Adipose tissue (tissue), 3 donors: Measurements from ENCODE around the gene MAPK8IP1. TPM values are rescaled to one million over a fixed set of nuclear protein-coding genes. Genes with fewer than 3 reads are reported as not detected.
"Not testable (repeated sequence)": the region's sequence is repeated elsewhere in the genome, so short reads cannot be mapped to it uniquely, and the experiment has no call there.

Experiments used
- H3K27ac ChIP-seq: one replicate; pipeline ENCODE4 v1.5.1; 2013; ENCODE audit warnings: low read depth, low read length
- WGBS, 3 donors: extraction: QIAGEN DNeasy Blood & Tissue Kit; methylation state at CpG; one replicate each; pipeline ENCODE4 v1.1.7; 2013; 5-methylcytosine and 5-hydroxymethylcytosine counted together
- polyA plus RNA-seq, 3 donors: library from polyadenylated mRNA; stranded (reverse); fragments of 200-250 nt; gene quantifications; one replicate each; pipeline ENCODE4 v1.2.3, GENCODE V29; 2013
- donor health status: healthy with polysubstance abuse.
- donor health status: Bipolar disorder and iron deficiency.
- donor health status: healthy.

The MAPK8IP1 gene
- polyA plus RNA-seq = 10 to 100 TPM in 1 of 3 donors, 1 to 10 TPM in 2; 3.4 to 36.6 (median 3.6) TPM

DNA sequence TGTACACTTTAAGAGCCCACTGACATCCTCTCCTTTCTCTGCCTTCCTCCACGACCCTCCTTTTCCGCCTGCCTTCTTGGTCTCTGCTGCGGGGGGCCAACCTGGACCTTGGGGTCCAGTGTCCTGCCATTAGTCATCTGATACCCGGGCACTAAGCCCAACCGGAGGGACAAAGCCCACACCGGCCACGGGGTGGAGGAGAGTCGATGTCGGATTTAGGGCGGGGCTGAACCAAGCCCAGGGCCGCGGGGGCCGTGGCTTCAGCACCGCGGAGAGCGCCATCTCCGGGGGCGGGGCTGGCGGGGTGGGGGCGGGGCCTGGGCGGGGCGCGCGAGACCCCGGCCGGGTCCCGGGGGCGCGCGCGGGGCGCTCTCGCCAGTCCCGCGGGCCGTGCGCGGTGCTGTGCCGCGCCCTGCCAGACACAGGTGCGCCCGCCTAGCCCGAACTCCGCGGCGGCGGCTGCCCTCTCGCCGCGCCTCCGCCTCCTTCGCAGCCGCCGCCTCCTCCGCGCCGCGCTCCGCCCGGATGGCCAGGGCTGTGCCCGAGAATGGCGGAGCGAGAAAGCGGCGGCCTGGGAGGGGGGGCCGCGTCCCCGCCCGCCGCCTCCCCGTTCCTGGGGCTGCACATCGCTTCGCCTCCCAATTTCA lies at the start of gene MAPK8IP1:
Gene MAPK8IP1 (plus strand): TSS at position 378 of the 647 bp plus-strand sequence. CDS start 170 bp downstream, at position 548.
- WGBS, 3 donors = 2 to 3% (median 2%) methylated on average over 34 to 72 of the region's 73 CpGs
- no peak within 1 kb of the TSS for H3K27ac ChIP-seq

DNA sequence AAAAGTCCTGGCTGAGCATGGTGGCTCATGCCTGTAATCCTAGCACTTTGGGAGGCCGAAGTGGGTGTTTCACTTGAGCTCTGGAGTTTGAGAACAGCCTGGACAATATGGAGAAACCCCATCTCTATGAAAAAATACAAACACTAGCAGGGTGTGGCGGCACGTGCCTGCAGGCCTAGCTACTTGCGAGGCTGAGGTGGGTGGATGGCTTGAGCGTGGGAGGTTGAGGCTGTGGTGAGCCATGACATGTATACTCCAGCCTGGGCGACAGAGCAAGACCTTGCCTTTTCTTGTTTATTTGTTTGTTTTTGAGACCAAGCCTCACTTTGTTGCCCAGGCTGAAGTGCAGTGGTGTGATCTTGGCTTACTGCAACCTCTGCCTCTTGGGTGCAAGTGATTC lies 46.2 kb upstream of the MAPK8IP1 start:
- 90 to 93% (median 92%) methylated on average over 6 of the region's 6 CpGs for WGBS, 3 donors
- H3K27ac ChIP-seq = no peak overlapping the region

DNA sequence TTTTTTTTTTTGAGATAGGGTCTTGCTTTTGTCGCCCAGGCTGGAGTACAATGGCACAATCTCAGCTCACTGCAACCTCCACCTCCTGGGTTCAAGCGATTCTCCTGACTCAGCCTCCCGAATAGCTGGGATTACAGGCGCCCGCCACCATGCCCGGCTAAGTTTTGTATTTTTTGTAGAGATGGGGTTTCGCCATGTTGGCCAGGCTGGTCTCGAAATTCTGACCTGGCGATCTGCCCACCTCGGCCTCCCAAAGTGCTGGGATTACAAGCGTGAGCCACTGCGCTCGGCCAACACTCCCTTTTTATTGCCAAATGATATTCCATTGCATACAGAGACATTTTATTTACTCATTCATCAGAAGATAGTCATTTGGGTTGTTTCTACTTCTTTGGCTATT lies 45.2 kb upstream of the MAPK8IP1 start:
- WGBS, 3 donors = 83 to 90% (median 88%) methylated on average over 13 of the region's 13 CpGs
- H3K27ac ChIP-seq = not testable (repeated sequence)

DNA sequence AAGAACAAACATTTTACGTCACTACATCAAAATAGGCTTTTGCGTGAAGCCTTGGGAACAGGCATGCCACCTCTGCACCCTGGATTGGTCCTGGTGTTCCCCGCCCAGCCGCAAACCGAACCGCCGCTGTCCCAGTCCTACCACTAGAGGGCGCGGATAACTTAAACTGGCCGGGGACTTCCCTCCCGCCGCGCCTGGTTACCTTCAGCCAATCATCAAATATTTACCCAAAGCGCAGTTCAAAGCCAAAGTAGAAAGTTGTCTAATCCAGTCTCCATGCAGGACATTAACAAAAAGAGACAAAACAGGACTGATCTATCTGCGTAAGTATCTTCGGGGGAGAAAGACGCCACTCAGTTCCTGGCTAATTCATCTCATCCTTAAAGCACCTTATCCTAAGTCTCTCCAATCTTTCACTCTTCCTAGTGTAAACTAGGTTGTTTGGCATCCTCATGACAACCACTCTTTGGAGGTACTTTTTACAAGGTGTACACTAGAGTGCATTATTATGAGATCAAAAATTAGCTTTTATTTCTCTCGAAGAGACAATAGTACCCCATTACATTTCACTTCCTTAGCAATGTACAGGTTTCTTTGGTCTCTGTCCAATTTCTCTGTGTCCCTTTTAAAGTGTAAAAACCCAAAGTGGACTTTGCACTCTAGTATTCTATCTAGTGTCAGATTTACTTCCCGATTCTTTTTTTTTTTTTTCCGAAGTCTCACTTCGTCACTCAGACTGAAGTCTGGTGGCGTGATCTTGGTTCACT lies 42.1 kb upstream of the MAPK8IP1 start:
- 8 to 19% (median 18%) methylated on average over 22 of the region's 22 CpGs for WGBS, 3 donors
- no peak overlapping the region for H3K27ac ChIP-seq

DNA sequence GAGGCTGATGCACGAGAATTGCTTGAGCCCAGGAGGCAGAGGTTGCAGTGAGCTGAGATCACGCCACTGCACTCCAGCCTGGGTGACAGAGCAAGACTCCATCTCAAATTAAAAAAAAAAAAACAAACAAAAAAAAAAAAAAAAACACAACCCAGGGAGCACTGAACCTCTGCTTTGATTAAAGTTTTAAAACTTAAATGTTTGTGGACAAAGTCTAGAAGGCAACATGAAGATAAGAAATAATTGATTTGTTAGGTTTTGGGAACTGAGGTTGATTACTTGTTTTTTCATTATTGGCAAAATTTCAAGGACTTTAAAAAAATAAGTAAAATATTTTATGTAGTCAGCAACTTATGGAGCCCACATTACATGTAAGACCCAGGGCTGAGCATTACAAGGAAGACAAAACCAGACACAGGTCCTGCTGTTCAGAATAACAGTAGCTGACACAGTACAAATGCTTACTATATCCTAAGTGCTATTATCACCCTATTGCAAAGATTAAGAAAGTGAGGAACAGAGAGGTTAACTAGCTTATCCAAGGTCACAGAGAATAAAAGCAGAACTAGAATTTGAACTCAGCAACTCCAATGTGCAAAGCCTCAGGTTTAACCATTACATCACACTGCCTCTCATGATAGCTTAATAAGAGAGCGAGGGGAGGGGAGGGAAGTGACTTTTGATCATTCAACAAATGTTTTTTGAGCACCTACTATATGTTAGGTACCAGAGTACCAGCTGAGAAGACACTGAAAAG lies 40.5 kb upstream of the MAPK8IP1 start:
- no peak overlapping the region for H3K27ac ChIP-seq
- 76 to 85% (median 82%) methylated on average over 3 of the region's 3 CpGs for WGBS, 3 donors

DNA sequence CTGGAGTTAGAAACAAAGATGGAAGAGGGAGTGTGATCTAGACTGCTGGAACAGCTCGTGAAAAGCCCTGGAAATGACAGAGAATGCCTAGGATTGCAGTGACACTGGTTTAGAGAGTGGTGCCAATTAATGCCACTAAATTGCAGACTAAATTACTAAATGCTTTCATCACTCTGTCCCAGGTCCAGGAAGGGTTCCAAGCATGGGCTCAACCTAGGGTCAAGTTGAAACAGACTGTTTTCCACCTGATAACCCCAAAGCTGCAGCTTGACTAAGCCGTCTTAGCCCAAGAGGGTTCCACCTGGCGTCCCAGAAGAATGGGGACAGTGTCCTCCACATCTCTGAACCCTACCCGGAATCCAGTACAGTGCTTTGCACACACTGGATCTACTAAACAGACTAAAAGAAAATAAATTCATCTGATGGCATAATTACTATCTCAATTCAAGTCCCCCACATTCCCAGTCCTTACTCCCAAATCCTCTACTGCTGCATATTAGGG lies 39.2 kb upstream of the MAPK8IP1 start:
- 82 to 84% (median 83%) methylated on average over 4 of the region's 4 CpGs for WGBS, 3 donors

DNA sequence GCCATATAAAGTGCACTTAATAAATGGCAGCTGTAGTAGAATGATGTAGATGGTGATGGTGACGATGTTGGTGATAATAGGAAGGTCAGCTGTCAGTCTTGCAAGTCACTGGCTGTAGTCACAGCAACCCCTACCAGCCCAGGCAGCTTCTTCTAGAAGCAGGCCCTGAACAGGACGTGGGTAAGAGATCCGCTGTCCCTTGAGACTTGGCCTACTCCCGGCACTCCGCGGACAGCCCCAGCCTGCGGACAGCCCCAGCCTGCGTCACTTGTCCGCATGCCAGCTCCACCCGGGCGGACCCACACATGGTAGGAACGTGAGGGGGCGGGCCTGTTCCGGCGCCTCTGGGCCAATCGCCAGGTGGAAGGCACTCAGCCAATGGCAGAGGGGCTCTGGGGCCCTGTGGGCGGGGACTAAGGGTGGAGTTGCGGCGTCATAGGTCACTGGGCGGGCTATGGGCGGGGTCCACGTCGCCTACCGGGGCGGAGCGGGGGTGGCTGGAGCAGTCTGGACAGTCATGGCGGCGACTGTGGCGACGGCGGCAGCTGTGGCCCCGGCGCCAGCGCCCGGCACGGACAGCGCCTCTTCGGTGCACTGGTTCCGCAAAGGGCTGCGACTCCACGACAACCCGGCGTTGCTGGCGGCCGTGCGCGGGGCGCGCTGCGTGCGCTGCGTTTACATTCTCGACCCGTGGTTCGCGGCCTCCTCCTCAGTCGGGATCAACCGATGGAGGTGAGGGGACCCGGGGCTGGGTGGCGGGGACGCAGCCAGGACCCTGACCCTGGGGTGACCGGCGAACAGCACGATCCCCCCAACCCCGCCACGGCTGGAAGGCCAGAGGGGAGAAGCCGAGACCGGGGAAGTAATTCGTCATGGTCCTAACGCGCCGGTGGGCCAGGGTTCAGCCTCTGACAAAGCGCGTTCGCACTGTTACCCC lies 38.2 kb upstream of the MAPK8IP1 start, which contains the start of gene CRY2:
Gene CRY2 (plus strand): TSS at position 502 of the 937 bp plus-strand sequence. CDS start 16 bp downstream, at position 518.
- WGBS, 3 donors = 0 to 1% (median 0%) methylated on average over 72 to 75 of the region's 75 CpGs
- H3K27ac ChIP-seq = peak within 1 kb of the TSS; percentile 95

More for the DNA sequence above, 39.2 kb upstream of the MAPK8IP1 start:
- H3K27ac ChIP-seq = no peak overlapping the region

DNA sequence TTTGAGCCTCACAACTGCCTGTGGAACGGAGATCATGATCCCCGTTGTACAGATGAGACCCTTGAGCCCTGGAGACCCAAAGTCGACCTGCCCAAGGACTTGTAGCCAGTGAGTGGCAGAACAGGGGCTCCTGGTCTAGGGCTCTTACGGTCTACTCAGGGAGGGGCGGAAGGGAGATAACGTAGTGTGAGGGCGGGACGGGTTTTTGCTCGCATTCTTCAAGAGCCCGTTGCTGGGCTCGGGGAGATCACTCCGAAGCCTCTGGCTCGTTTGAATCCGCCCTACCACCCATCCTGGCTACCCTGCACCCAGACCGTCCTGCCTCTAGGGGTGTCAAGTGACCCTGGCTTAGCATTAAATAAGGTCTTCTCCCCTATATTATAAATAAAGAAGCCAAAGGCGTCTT lies 37.5 kb upstream of the MAPK8IP1 start:
- 0 to 1% (median 0%) methylated on average over 16 of the region's 16 CpGs for WGBS, 3 donors

DNA sequence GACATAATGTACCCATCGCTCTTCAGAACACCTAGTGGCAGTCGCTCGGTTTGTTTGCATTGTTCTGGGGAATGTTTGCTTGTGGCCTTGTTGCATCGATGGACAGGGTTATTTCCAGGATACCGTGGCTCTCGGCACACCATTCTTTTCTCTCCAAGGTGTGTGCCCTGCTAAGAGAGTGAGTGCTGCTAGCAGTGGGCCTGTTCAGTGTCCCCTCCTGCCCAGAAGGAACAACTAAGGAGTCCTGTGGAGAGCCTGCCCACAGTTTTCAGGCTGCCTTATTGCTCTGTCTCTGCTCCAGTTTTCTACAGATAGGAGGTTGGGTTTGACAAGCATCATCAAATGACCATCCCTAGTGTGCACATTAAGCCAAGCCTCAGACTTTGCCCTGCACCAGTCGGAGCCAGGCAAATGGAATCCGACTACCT lies 36.8 kb upstream of the MAPK8IP1 start:
- WGBS, 3 donors = 32 to 66% (median 54%) methylated on average over 8 of the region's 8 CpGs
- no peak overlapping the region for H3K27ac ChIP-seq

More for the DNA sequence above, 37.5 kb upstream of the MAPK8IP1 start:
- peak overlapping the region; percentile 4 for H3K27ac ChIP-seq

DNA sequence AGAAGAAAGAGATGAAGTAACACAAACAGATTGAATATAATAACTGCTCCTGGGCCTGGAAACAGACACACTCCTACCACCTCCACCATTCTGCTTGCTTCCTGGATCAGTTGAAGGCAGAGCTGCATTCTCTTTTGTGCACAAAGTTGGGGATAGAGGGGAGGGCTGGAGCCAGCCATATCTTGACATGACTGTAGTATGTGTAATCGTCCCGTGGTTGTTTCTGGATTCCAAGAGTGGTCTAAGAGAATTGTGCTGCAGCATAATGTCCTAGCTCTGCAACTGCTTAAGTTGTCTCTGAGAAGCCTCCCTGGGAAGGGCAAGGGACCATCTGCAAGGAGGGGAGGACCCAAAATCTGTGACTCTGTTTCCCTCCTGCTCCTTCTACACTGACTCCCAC lies 35.0 kb upstream of the MAPK8IP1 start:
- WGBS, 3 donors = 58 to 70% (median 69%) methylated on average over 2 of the region's 2 CpGs

DNA sequence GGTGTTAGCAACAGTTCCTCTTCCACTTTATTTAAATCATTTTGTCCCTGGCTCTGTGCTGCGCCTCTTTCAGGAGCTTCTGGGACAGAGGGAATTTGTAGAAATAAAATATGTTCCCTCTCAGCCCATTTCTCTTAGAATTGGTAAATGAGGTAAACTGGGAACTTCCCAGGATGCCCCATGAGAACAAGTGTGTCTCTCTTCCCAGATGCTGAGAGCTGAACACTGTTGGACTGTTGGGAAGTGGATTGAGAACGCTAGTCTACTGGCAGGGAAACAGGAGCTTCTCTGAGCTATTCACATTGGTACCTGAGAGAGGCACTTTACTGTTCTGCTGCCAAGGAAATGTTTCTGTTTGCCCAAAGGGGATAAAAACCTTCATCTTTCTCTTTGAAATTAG lies 34.2 kb upstream of the MAPK8IP1 start:
- H3K27ac ChIP-seq = no peak overlapping the region
- 54 to 79% (median 77%) methylated on average over 2 of the region's 2 CpGs for WGBS, 3 donors

More for the DNA sequence above, 35.0 kb upstream of the MAPK8IP1 start:
- H3K27ac ChIP-seq = no peak overlapping the region

DNA sequence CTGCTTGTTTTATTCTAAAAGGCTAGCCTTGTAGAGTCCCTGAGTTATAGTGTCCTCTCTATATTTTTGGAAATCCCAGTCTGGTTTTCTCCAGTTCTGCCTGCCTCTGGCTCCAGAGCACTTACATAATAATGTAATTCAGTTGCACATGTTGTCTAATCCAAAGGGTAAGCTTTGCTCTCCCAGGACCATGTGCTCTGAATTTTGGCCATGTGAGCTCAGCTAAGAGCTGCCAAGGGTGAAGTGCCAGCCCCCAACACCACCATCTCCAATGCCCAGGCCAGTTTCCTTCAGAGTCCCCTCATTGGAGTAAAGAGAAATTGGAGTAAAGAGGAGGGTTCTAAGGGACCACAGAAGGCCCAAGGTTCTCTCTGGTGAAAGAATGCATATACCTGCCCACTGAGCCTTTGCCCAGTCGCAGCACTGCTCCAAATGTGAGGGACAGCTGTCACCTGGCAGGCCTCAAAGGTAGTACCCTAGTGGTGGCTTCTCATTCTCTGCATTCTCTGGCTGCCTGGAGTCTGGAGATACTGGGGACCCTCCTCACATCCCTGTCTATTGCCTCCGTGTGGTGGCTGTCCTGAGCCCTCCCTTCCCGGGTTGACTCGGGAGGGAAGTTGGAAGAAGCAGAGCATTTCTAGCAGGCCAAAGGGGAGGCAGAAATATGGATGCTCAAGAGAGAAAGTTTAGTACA lies 33.3 kb upstream of the MAPK8IP1 start:
- 55 to 71% (median 68%) methylated on average over 4 of the region's 4 CpGs for WGBS, 3 donors
- H3K27ac ChIP-seq = no peak overlapping the region

DNA sequence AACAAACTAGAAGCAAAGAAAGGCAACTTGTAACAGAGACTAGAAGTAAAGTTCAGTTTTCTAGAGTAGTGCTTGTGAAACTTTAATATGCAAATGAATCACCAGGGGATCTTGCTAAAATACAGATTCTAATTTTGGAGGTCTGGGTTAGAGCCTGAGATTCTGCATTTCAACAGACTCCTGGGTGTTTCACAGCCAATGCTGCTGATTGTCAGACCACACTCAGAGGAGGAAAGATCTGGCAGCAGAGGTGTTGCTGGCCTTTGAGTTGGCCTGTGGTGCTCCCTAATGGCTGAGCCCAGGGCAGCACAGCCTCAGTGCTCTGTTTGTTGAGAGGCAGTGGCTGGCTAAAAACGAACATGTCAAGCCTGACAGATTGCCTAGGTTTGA lies 32.7 kb upstream of the MAPK8IP1 start:
- H3K27ac ChIP-seq = no peak overlapping the region
- WGBS, 3 donors = 17 to 52% (median 29%) methylated on average over 1 of the region's 1 CpG

DNA sequence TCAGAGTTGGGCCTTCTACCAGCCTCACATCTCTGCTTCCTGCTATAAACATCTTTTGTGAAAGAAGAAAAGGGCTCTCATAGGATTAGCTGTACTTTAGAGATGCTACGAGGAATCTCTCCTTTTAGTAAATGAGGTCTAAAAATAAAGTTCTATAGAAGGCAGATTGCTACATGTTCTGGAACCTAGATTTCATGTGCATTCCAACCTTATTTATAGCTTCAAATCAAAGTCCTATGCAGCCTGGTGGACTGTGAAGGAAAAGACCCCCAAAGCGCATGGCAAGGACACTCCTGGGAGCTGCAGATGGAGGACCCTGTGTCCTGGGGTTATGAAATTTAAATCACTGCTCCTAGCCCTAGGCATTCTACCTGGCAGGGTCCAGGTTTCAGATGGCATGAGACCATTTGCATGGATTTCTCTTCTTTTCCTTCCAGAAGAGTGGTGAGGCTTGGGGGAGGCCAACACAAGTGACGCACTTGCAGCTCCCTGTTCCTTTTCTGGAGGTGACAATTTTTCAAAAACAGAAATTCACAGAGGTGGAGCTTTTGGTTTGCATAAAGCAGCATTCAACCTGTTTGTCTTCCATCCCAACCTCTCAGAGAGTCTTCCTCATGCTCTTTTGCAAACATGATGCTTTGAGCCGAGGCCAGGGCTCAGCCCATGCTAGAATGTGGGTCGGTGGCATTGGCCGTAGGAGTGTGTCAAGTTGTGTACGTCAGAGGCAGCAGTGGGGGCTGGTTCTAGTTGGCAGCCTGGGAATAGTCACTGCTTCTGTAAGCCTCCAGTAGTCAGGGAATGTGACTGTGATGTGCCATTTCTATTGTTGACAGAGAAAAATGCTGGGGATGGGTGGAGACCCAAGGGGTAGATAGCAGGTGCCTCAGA lies 31.9 kb upstream of the MAPK8IP1 start:
- no peak overlapping the region for H3K27ac ChIP-seq
- WGBS, 3 donors = 69 to 86% (median 83%) methylated on average over 7 of the region's 7 CpGs

DNA sequence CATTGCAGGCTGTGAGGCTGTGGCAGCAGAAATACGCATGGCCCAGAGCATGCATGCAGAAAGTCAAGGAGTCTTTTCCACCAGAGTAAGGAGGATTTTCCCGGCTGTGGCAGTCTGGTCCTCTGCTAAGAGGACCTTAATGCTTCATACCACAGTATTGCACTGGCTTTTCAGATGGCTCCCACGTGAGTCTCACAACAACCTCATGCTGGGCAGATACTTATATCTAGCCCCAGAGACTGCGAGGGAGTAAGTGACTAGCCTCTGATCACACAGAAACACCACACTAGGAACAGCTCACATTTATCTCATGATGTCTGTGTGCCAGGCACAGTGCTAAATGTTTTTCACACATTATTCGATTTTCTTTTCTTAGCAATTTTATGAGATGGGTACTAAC lies 30.1 kb upstream of the MAPK8IP1 start:
- WGBS, 3 donors = 49 to 68% (median 67%) methylated on average over 5 of the region's 5 CpGs
- H3K27ac ChIP-seq = peak overlapping the region; percentile 52

DNA sequence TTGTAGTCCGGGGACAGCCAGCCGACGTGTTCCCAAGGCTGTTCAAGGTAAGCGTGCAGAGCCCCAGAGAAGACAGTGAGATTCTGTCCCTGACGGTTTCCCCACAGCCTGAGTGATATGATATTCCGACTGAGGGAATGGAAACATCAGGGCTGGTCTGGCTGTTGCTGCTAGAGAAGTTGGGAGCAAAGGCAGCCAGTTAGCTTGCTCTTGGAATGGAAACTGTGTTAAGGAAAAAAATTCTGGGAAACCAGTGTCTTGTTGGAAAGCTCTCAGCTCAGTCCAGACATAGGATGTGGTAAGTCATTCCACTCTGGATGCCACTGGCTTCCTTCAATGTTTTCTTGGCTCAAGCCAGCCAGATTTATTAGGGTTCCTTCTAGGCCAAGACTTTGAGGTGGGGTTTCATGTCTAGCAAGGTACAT lies 29.4 kb upstream of the MAPK8IP1 start:
- H3K27ac ChIP-seq = peak overlapping the region; percentile 52
- 46 to 77% (median 72%) methylated on average over 6 of the region's 6 CpGs for WGBS, 3 donors
